Bladder microvascular endothelial cell (primary cell): ENCODE results near the gene RNF152. TPM values are rescaled to one million over a fixed set of nuclear protein-coding genes. Genes with fewer than 3 reads are reported as not detected.

Experiments used
- total RNA-seq: library from RNA; depleted of rRNA; stranded (reverse); fragments of >200 nt; gene quantifications from 2 replicates; pipeline ENCODE4 v1.2.3, GENCODE V29; 2014

The RNF152 gene, protein sequence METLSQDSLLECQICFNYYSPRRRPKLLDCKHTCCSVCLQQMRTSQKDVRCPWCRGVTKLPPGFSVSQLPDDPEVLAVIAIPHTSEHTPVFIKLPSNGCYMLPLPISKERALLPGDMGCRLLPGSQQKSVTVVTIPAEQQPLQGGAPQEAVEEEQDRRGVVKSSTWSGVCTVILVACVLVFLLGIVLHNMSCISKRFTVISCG
- total RNA-seq: 22.8 and 123 TPM in 2 replicates

DNA sequence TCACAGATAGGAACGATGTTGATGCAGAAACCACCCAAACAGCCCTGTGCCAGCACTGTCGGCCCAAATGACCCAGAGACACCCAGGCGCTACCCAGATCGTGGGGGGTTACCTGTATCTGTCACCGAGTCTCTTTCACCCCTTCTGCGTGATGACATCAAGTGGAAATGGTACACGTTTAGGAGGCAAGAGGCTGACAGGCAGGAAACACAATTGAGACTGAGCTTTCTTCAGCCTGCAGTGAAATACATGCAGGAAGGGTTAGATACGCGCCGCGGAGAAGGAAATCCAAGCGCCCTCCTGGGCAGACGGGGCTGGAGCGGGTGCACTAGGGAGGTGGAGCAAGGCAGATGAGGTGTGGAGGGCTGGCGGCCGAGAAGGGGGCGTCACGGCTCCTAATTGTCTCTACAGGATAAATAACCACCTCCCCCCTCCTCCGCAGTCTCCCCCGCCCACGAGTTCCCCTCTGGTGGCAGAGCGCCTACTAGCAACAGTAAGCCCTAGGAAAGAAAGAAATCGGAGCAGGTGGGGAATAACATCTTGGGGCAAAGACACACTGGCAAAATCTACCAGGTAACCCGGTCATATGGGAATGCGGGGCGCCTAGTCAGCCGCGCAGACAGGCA is at the start of gene RNF152:
TSS of gene RNF152 (minus strand) at position 325 of the 626 bp plus-strand sequence. CDS start 76,544 bp downstream, outside the sequence.

